Activated CD8-positive, alpha-beta T cell treated with anti-CD3 and anti-CD28 coated beads for 36 hours (primary cell): ENCODE data around the gene CNTD1. TPM values are rescaled to one million over a fixed set of nuclear protein-coding genes. Genes with fewer than 3 reads are reported as not detected.
"Not testable (repeated sequence)": the region's sequence is repeated elsewhere in the genome, so short reads cannot be mapped to it uniquely, and the experiment has no call there.

Experiments
- ATAC-seq: fragments of 200-7000 bp; cut with Tn5 transposase; one replicate; pipeline ENCODE4 v1.10.0; 2021; ENCODE audit warnings: mild to moderate bottlenecking, moderate library complexity
- CTCF ChIA-PET: fragments of 350-600 bp; sonication (Branson Sonifier 250); formaldehyde crosslinking; loops from one replicate; lab custom pipeline; 2021; ENCODE audit warnings: antibody characterized with exemption; lab: Charles Lee
- POLR2A ChIA-PET: fragments of 350-600 bp; sonication (Branson Sonifier 250); formaldehyde crosslinking; loops from one replicate; lab custom pipeline; 2021; ENCODE audit warnings: antibody characterized with exemption; lab: Charles Lee
- DNase-seq: peaks from one replicate; pipeline ENCODE4 v3.0.0-alpha.2; 2020
- H3K27ac Mint-ChIP-seq: one replicate; pipeline ENCODE4 v1.8.0; 2021; ENCODE audit warnings: mild to moderate bottlenecking, mixed read lengths
- H3K27me3 Mint-ChIP-seq: one replicate; pipeline ENCODE4 v1.8.0; 2021; ENCODE audit warnings: mixed read lengths
- H3K36me3 Mint-ChIP-seq: one replicate; pipeline ENCODE4 v1.8.0; 2021; ENCODE audit warnings: low read depth, mixed read lengths
- H3K4me1 Mint-ChIP-seq: one replicate; pipeline ENCODE4 v1.8.0; 2021; ENCODE audit warnings: low read depth, mixed read lengths
- H3K4me3 Mint-ChIP-seq: one replicate; pipeline ENCODE4 v1.8.0; 2021; ENCODE audit warnings: mild to moderate bottlenecking, moderate library complexity, mixed read lengths
- H3K9me3 Mint-ChIP-seq: one replicate; pipeline ENCODE4 v1.8.0; 2021; ENCODE audit warnings: mixed read lengths
- CTCF ChIP-seq: fragments of 200-600 bp; IDR thresholded peaks from one replicate; pipeline ENCODE4 v1.8.0; 2022; ENCODE audit warnings: antibody characterized with exemption, mild to moderate bottlenecking
- intact Hi-C: fragments of 100-400 bp; cut with micrococcal nuclease; formaldehyde crosslinking; loops from one replicate; pipeline ENCODE4 v1.10.0; 2022
- total RNA-seq, 2 experiments: library from RNA; stranded (reverse); gene quantifications; one replicate each; pipeline ENCODE4 v1.2.3, GENCODE V29; 2021

CNTD1 gene
- total RNA-seq, 2 experiments from 2014 or later: 0.23 TPM; not detected in 1

DNA sequence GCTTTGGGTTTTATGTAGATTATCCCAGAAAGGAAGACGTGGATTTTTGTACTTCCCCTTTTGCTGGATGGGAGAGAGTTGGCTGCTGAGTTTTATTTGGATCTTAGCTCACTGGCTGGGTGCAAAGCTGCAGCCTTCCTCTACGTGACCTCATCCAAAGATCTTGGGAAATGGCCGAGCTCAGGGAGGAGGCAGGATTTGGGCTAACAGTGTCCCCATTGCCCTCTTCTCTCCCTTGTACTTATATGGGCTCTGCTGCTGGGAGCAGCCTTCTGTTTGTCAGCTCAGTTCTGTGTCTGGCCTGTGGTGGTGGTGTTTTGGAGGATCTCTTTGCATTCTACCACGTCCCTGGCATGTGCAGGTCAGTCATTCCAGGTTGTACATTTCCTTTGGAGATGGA is 54.3 kb downstream of the CNTD1 start:
- H3K9me3 Mint-ChIP-seq: no peaks in the 10 kb centered on the region
- POLR2A ChIA-PET: interaction anchor here (1.0 kb wide), 1 partner anchor 21 kb away, joined by 3 read pairs; no protein-coding TSS in a partner anchor
- TF ChIP-seq CTCF: no peak
- CTCF ChIA-PET: no interaction called here
- H3K4me3 Mint-ChIP-seq: no peak overlapping the region
- ATAC-seq: no peak
- peaks cover 2% of the 10 kb centered on the region for H3K4me1 Mint-ChIP-seq
- no peaks in the 10 kb centered on the region for H3K27me3 Mint-ChIP-seq
- no peak for DNase-seq
- H3K27ac Mint-ChIP-seq: no peak overlapping the region
- no peaks in the 10 kb centered on the region for H3K36me3 Mint-ChIP-seq
- intact Hi-C loops: no loop called here

DNA sequence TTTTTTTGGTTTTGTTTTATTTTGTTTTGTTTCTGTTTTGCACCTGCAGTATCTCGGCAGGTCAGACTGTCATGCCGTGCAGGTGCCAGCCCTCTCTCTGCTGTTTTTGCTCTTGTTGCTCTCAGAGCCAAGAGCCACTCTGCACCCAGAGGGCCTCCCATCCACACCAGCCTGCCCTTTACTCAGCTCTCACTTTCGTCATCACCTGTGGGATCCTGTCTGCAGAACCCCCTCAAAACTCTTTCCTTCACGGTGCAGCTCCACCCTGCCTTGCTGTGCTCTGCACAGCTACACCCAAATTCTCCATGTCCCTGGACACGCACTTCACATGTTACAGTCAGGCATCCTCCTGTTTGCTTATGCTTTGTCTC is 54.9 kb downstream of the CNTD1 start:
- DNase-seq (no peak), ATAC-seq (no peak)
- Mint-ChIP-seq H3K4me1 (peaks cover 2% of the 10 kb centered on the region), H3K27ac (no peak overlapping the region), H3K9me3 (no peaks in the 10 kb centered on the region), H3K36me3 (no peaks in the 10 kb centered on the region), H3K27me3 (peaks cover 1% of the 10 kb centered on the region), H3K4me3 (no peak overlapping the region)
- intact Hi-C loops: no loop called here
- CTCF ChIA-PET: no interaction called here
- no peak for TF ChIP-seq CTCF
- POLR2A ChIA-PET: interaction anchor here (1.0 kb wide), 1 partner anchor 22 kb away, joined by 3 read pairs; no protein-coding TSS in a partner anchor

GRCh38 chr17:42853968-42854790 is 55.5 kb downstream of the CNTD1 start:
- no peak for TF ChIP-seq CTCF
- Mint-ChIP-seq H3K9me3 (no peaks in the 10 kb centered on the region), H3K27ac (no peak overlapping the region), H3K4me3 (no peak overlapping the region), H3K27me3 (peaks cover 1% of the 10 kb centered on the region), H3K4me1 (peaks cover 2% of the 10 kb centered on the region), H3K36me3 (no peaks in the 10 kb centered on the region)
- POLR2A ChIA-PET: no interaction called here
- no peak for ATAC-seq
- intact Hi-C loops: no loop called here
- DNase-seq: no peak
- CTCF ChIA-PET: no interaction called here

DNA sequence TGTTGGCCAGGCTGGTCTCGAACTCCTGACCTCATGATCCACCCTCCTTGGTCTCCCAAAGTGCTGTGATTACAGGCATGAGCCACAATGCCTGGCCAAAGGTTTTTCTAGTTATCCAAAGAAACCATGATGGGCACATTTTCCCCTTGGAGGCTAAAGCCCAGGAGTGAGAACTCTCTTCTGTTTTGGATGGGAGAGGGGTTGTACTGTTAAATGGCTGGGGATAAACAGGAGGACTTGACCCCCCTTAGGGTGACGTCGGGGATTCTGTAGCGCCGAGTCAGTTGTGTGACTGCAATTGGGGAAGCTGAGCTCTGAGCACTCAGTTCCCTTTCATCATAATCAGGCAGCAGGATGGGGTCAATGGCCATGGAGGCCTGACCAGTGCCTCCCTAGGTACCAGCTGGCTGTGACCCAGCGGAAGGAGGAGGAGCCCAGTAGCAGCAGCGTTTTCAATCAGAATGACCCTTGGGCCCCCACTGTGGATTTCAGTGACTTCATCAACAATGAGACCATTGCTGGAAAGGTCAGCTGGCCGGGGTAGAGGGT is 56.5 kb downstream of the CNTD1 start:
- ATAC-seq (no peak), DNase-seq (no peak)
- H3K36me3 Mint-ChIP-seq: no peaks in the 10 kb centered on the region
- intact Hi-C loops: no loop called here
- H3K4me1 Mint-ChIP-seq: peaks cover 2% of the 10 kb centered on the region
- CTCF ChIA-PET: no interaction called here
- no peak overlapping the region for H3K27ac Mint-ChIP-seq
- no peaks in the 10 kb centered on the region for H3K9me3 Mint-ChIP-seq
- TF ChIP-seq CTCF: no peak
- H3K4me3 Mint-ChIP-seq: no peak overlapping the region
- POLR2A ChIA-PET: no interaction called here
- H3K27me3 Mint-ChIP-seq: peaks cover 1% of the 10 kb centered on the region

DNA sequence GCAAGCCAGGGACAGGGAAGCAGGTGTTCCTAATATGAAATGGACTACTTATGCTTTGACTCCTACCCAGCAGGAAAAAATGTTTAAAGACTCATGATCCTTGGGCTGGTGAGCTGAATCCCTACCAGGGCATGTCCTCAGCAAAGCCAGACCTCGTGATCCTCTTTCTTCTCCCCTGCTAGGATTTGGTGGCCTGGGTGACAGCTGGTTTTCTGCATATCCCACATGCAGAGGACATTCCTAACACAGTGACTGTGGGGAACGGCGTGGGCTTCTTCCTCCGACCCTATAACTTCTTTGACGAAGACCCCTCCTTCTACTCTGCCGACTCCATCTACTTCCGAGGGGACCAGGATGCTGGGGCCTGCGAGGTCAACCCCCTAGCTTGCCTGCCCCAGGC is 57.4 kb downstream of the CNTD1 start:
- DNase-seq, H3K36me3 Mint-ChIP-seq, intact Hi-C loops, H3K4me1 Mint-ChIP-seq, H3K4me3 Mint-ChIP-seq, CTCF ChIA-PET, H3K27ac Mint-ChIP-seq, ATAC-seq, POLR2A ChIA-PET, H3K27me3 Mint-ChIP-seq, H3K9me3 Mint-ChIP-seq: not testable (repeated sequence)

- ATAC-seq, DNase-seq, H3K9me3 Mint-ChIP-seq, H3K27me3 Mint-ChIP-seq, H3K4me3 Mint-ChIP-seq, CTCF ChIA-PET, H3K36me3 Mint-ChIP-seq, H3K27ac Mint-ChIP-seq, H3K4me1 Mint-ChIP-seq, intact Hi-C loops: not testable (repeated sequence)
- POLR2A ChIA-PET: interaction anchor here (0.6 to 1.2 kb wide), 2 partner anchors 11 to 52 kb away, joined by 3 to 4 read pairs; no protein-coding TSS in a partner anchor
Observed at GRCh38 chr17:42856516-42856915, 57.9 kb downstream of the CNTD1 start.
